HEK293 (cell line): Measurements from ENCODE around the gene CXorf65.

Experiments used
- CTCF ChIA-PET: fragments of 350-600 bp; formaldehyde crosslinking; extraction: SDS; loops from one replicate; lab custom pipeline; 2021; ENCODE audit warnings: antibody characterized with exemption; lab: Yijun Ruan, JAX
- POLR2A ChIA-PET: fragments of 300-600 bp; formaldehyde crosslinking; extraction: SDS; loops from one replicate; lab custom pipeline; 2020; ENCODE audit warnings: antibody characterized with exemption, inconsistent platforms; lab: Yijun Ruan, JAX
- H3K27ac ChIP-seq: fragments of 200-500 bp; sonication (Bioruptor generic); 2 replicates; pipeline ENCODE4 v1.5.1; 2014; ENCODE audit warnings: low read depth, low read length, control low read depth, inconsistent platforms; ENCODE audit errors: extremely low read depth
- H3K36me3 ChIP-seq, 2 experiments: fragments of 200-500 bp in 1 of 2; sonication (Bioruptor generic) in 1 of 2; 1 replicate in 1 of 2; 2 replicates in 1 of 2; pipeline ENCODE4 v1.5.1; 2014 to 2017; ENCODE audit warnings: inconsistent platforms in 2 of 2, low read length in 2 of 2; ENCODE audit not compliant: control insufficient read depth in 2 of 2, insufficient read depth in 1 of 2
- H3K4me1 ChIP-seq: fragments of 200-500 bp; sonication (Bioruptor generic); 2 replicates; pipeline ENCODE4 v1.5.1; 2014; ENCODE audit warnings: mild to moderate bottlenecking, low read length, inconsistent platforms; ENCODE audit not compliant: control insufficient read depth, insufficient read depth
- H3K4me3 ChIP-seq: 2 replicates; pipeline ENCODE4 v1.5.1; 2011; ENCODE audit warnings: low read depth, mild to moderate bottlenecking, control low read depth, low read length, moderate library complexity
- H3K9me3 ChIP-seq: fragments of 200-500 bp; sonication (Bioruptor generic); 2 replicates; pipeline ENCODE4 v1.5.1; 2014; ENCODE audit warnings: low read depth, low read length, inconsistent platforms; ENCODE audit not compliant: control insufficient read depth, insufficient read depth
- BCL6B ChIP-seq: fragments of 450-650 bp; formaldehyde crosslinking; IDR thresholded peaks from 2 replicates; pipeline ENCODE4 v1.5.1; 2017; ENCODE audit warnings: missing biosample characterization, missing genetic modification characterization
- ZBTB6 ChIP-seq: fragments of 450-650 bp; formaldehyde crosslinking; IDR thresholded peaks from 2 replicates; pipeline ENCODE4 v1.5.1; 2017; ENCODE audit warnings: missing biosample characterization, missing genetic modification characterization
- ZBTB8A ChIP-seq: fragments of 450-650 bp; formaldehyde crosslinking; IDR thresholded peaks from 2 replicates; pipeline ENCODE4 v1.5.1; 2016; ENCODE audit warnings: missing biosample characterization, missing genetic modification characterization
- ZFP69B ChIP-seq: fragments of 450-650 bp; formaldehyde crosslinking; IDR thresholded peaks from 2 replicates; pipeline ENCODE4 v1.5.1; 2016; ENCODE audit warnings: missing biosample characterization, missing genetic modification characterization
- ZNF112 ChIP-seq: fragments of 450-650 bp; formaldehyde crosslinking; IDR thresholded peaks from 2 replicates; pipeline ENCODE4 v1.5.0; 2017; ENCODE audit warnings: missing biosample characterization, missing genetic modification characterization
- ZNF2 ChIP-seq: fragments of 450-650 bp; formaldehyde crosslinking; IDR thresholded peaks from 2 replicates; pipeline ENCODE4 v1.5.1; 2016; ENCODE audit warnings: missing biosample characterization, missing genetic modification characterization
- ZNF239 ChIP-seq: fragments of 450-650 bp; formaldehyde crosslinking; IDR thresholded peaks from 2 replicates; pipeline ENCODE4 v1.5.1; 2016; ENCODE audit warnings: missing biosample characterization, missing genetic modification characterization
- ZNF248 ChIP-seq: fragments of 450-650 bp; formaldehyde crosslinking; IDR thresholded peaks from 2 replicates; pipeline ENCODE4 v1.5.1; 2017; ENCODE audit warnings: missing biosample characterization, missing genetic modification characterization
- ZNF266 ChIP-seq: fragments of 450-650 bp; formaldehyde crosslinking; IDR thresholded peaks from 2 replicates; pipeline ENCODE4 v1.5.1; 2016; ENCODE audit warnings: missing biosample characterization, missing genetic modification characterization, low read depth
- ZNF280D ChIP-seq: fragments of 450-650 bp; formaldehyde crosslinking; IDR thresholded peaks from 2 replicates; pipeline ENCODE4 v1.5.1; 2016; ENCODE audit warnings: missing biosample characterization, missing genetic modification characterization
- ZNF292 ChIP-seq: fragments of 450-650 bp; formaldehyde crosslinking; IDR thresholded peaks from 2 replicates; pipeline ENCODE4 v1.5.1; 2016; ENCODE audit warnings: low read depth, missing biosample characterization, missing genetic modification characterization, borderline replicate concordance
- ZNF433 ChIP-seq: fragments of 450-650 bp; formaldehyde crosslinking; IDR thresholded peaks from 2 replicates; pipeline ENCODE4 v1.5.1; 2016; ENCODE audit warnings: missing biosample characterization, missing genetic modification characterization, low read depth
- ZNF48 ChIP-seq: fragments of 450-650 bp; formaldehyde crosslinking; IDR thresholded peaks from 2 replicates; pipeline ENCODE4 v1.5.1; 2016; ENCODE audit warnings: missing biosample characterization, missing genetic modification characterization
- ZNF529 ChIP-seq: fragments of 450-650 bp; formaldehyde crosslinking; IDR thresholded peaks from 2 replicates; pipeline ENCODE4 v1.5.1; 2017; ENCODE audit warnings: missing genetic modification characterization, missing biosample characterization; ENCODE audit not compliant: insufficient replicate concordance
- ZNF624 ChIP-seq: fragments of 450-650 bp; formaldehyde crosslinking; IDR thresholded peaks from 2 replicates; pipeline ENCODE4 v1.5.1; 2017; ENCODE audit warnings: missing biosample characterization, missing genetic modification characterization
- ZNF830 ChIP-seq: fragments of 450-650 bp; IDR thresholded peaks from 2 replicates; pipeline ENCODE4 v1.5.0; 2018; ENCODE audit warnings: missing biosample characterization, missing genetic modification characterization, low read depth, mild to moderate bottlenecking, moderate library complexity
- TF ChIP-seq, protein P1 (sequence below): fragments of 450-650 bp; formaldehyde crosslinking; IDR thresholded peaks from 2 replicates; pipeline ENCODE4 v1.5.1; 2016; ENCODE audit warnings: missing biosample characterization, missing genetic modification characterization
- TF ChIP-seq, protein P2 (sequence below): fragments of 450-650 bp; formaldehyde crosslinking; IDR thresholded peaks from 2 replicates; pipeline ENCODE4 v1.5.1; 2016; ENCODE audit warnings: missing biosample characterization, missing genetic modification characterization
- TF ChIP-seq, protein P3 (sequence below): fragments of 450-650 bp; formaldehyde crosslinking; IDR thresholded peaks from 2 replicates; pipeline ENCODE4 v1.5.1; 2016; ENCODE audit warnings: missing biosample characterization, missing genetic modification characterization
- TF ChIP-seq, protein P4 (sequence below): fragments of 450-650 bp; formaldehyde crosslinking; IDR thresholded peaks from 2 replicates; pipeline ENCODE4 v1.5.0; 2017; ENCODE audit warnings: missing biosample characterization, missing genetic modification characterization, borderline replicate concordance
- TF ChIP-seq, protein P5 (sequence below): fragments of 450-650 bp; formaldehyde crosslinking; IDR thresholded peaks from 2 replicates; pipeline ENCODE4 v1.5.1; 2016; ENCODE audit warnings: missing biosample characterization, missing genetic modification characterization

CXorf65 gene

DNA sequence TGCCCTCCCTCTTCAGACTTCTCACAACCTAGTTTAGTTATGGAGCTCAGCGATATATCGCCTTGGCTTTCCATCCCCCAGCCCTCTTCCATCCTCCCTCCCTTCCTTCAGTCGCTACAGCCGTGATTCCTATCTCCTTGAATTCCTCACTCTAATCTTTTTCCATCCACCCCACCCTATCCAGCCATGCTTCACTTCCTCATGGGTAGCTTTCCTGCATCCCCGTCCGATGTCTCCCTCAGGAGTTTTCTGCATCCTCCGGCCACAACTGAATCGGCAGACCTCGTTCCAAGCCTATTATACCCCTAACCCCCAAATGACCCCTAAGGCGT lies 38.9 kb downstream of the CXorf65 start:
- ChIA-PET CTCF (interaction anchor here (0.6 to 1.0 kb wide), 2 partner anchors 98 to 112 kb away, joined by 3 to 5 read pairs; no protein-coding TSS in a partner anchor), POLR2A (interaction anchor here (0.6 to 1.4 kb wide), 5 partner anchors 14 to 188 kb away, joined by 3 to 11 read pairs (median 3); partner anchors contain the start of gene MED12)
- H3K4me3 ChIP-seq = peak overlapping the region; percentile 68
- no peaks in the 10 kb centered on the region; the same call in 1 of the 2 replicates for H3K9me3 ChIP-seq
- peaks cover 0 to 7% of the 10 kb centered on the region in 2 experiments; a peak in 2 of 3 replicates for H3K36me3 ChIP-seq
- peak overlapping the region; percentile 77 for H3K27ac ChIP-seq
- no peaks in the 10 kb centered on the region for H3K4me1 ChIP-seq
- TF ChIP-seq, protein P1, sequence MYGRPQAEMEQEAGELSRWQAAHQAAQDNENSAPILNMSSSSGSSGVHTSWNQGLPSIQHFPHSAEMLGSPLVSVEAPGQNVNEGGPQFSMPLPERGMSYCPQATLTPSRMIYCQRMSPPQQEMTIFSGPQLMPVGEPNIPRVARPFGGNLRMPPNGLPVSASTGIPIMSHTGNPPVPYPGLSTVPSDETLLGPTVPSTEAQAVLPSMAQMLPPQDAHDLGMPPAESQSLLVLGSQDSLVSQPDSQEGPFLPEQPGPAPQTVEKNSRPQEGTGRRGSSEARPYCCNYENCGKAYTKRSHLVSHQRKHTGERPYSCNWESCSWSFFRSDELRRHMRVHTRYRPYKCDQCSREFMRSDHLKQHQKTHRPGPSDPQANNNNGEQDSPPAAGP = peak; percentile 49; the same call in 1 of the 2 replicates
- no peak for TF ChIP-seq ZNF433
- no peak for TF ChIP-seq ZNF248 (tag by site-specific recombination)
- TF ChIP-seq, protein P2, sequence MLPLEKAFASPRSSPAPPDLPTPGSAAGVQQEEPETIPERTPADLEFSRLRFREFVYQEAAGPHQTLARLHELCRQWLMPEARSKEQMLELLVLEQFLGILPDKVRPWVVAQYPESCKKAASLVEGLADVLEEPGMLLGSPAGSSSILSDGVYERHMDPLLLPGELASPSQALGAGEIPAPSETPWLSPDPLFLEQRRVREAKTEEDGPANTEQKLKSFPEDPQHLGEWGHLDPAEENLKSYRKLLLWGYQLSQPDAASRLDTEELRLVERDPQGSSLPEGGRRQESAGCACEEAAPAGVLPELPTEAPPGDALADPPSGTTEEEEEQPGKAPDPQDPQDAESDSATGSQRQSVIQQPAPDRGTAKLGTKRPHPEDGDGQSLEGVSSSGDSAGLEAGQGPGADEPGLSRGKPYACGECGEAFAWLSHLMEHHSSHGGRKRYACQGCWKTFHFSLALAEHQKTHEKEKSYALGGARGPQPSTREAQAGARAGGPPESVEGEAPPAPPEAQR (tag by site-specific recombination) = no peak
- no peak for TF ChIP-seq BCL6B (tag by site-specific recombination)
- TF ChIP-seq, protein P3, sequence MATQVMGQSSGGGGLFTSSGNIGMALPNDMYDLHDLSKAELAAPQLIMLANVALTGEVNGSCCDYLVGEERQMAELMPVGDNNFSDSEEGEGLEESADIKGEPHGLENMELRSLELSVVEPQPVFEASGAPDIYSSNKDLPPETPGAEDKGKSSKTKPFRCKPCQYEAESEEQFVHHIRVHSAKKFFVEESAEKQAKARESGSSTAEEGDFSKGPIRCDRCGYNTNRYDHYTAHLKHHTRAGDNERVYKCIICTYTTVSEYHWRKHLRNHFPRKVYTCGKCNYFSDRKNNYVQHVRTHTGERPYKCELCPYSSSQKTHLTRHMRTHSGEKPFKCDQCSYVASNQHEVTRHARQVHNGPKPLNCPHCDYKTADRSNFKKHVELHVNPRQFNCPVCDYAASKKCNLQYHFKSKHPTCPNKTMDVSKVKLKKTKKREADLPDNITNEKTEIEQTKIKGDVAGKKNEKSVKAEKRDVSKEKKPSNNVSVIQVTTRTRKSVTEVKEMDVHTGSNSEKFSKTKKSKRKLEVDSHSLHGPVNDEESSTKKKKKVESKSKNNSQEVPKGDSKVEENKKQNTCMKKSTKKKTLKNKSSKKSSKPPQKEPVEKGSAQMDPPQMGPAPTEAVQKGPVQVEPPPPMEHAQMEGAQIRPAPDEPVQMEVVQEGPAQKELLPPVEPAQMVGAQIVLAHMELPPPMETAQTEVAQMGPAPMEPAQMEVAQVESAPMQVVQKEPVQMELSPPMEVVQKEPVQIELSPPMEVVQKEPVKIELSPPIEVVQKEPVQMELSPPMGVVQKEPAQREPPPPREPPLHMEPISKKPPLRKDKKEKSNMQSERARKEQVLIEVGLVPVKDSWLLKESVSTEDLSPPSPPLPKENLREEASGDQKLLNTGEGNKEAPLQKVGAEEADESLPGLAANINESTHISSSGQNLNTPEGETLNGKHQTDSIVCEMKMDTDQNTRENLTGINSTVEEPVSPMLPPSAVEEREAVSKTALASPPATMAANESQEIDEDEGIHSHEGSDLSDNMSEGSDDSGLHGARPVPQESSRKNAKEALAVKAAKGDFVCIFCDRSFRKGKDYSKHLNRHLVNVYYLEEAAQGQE (tag by site-specific recombination) = no peak
- TF ChIP-seq, protein P4, sequence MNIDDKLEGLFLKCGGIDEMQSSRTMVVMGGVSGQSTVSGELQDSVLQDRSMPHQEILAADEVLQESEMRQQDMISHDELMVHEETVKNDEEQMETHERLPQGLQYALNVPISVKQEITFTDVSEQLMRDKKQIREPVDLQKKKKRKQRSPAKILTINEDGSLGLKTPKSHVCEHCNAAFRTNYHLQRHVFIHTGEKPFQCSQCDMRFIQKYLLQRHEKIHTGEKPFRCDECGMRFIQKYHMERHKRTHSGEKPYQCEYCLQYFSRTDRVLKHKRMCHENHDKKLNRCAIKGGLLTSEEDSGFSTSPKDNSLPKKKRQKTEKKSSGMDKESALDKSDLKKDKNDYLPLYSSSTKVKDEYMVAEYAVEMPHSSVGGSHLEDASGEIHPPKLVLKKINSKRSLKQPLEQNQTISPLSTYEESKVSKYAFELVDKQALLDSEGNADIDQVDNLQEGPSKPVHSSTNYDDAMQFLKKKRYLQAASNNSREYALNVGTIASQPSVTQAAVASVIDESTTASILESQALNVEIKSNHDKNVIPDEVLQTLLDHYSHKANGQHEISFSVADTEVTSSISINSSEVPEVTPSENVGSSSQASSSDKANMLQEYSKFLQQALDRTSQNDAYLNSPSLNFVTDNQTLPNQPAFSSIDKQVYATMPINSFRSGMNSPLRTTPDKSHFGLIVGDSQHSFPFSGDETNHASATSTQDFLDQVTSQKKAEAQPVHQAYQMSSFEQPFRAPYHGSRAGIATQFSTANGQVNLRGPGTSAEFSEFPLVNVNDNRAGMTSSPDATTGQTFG (tag by site-specific recombination) = no peak
- TF ChIP-seq ZFP69B (tag by site-specific recombination) = 0 out of 2 replicates have a peak, but pooled peaks have one; percentile 12
- TF ChIP-seq, protein P5, sequence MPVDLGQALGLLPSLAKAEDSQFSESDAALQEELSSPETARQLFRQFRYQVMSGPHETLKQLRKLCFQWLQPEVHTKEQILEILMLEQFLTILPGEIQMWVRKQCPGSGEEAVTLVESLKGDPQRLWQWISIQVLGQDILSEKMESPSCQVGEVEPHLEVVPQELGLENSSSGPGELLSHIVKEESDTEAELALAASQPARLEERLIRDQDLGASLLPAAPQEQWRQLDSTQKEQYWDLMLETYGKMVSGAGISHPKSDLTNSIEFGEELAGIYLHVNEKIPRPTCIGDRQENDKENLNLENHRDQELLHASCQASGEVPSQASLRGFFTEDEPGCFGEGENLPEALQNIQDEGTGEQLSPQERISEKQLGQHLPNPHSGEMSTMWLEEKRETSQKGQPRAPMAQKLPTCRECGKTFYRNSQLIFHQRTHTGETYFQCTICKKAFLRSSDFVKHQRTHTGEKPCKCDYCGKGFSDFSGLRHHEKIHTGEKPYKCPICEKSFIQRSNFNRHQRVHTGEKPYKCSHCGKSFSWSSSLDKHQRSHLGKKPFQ (tag by site-specific recombination) = no peak
- no peak for TF ChIP-seq ZBTB6
- 0 out of 2 replicates have a peak, but pooled peaks have one; percentile 33 for TF ChIP-seq ZNF2 (tag by site-specific recombination)
- no peak for TF ChIP-seq ZNF112 (tag by site-specific recombination)
- no peak for TF ChIP-seq ZBTB8A (tag by site-specific recombination)
- no peak for TF ChIP-seq ZNF280D (tag by site-specific recombination)
- no peak for TF ChIP-seq ZNF529 (tag by site-specific recombination)
- TF ChIP-seq ZNF266 = no peak
- no peak for TF ChIP-seq ZNF292
- TF ChIP-seq ZNF830 = no peak
- no peak for TF ChIP-seq ZNF239 (tag by site-specific recombination)
- TF ChIP-seq ZNF624 (tag by site-specific recombination) = no peak
- no peak for TF ChIP-seq ZNF48 (tag by site-specific recombination)
